Loucy (cell line): ENCODE results near the gene DOC2A.

Experiments used
- H2AFZ ChIP-seq: fragments of 200-600 bp; sonication (generic); 2 replicates; pipeline ENCODE4 v1.6.0; 2016; ENCODE audit warnings: antibody characterized with exemption, mild to moderate bottlenecking, low read length, moderate library complexity
- H3F3A ChIP-seq: fragments of 200-600 bp; 2 replicates; pipeline ENCODE4 v1.6.0; 2016; ENCODE audit warnings: antibody characterized with exemption, low read depth, mild to moderate bottlenecking
- H3K27me3 ChIP-seq: fragments of 200-600 bp; sonication (generic); 2 replicates; pipeline ENCODE4 v1.6.1; 2014; ENCODE audit warnings: low read length, mild to moderate bottlenecking; ENCODE audit not compliant: insufficient read depth, poor library complexity, severe bottlenecking
- H3K36me3 ChIP-seq: fragments of 200-600 bp; sonication (generic); 2 replicates; pipeline ENCODE4 v1.6.1; 2016; ENCODE audit warnings: low read length; ENCODE audit not compliant: insufficient read depth
- H3K4me1 ChIP-seq: fragments of 200-600 bp; sonication (generic); 2 replicates; pipeline ENCODE4 v1.5.1; 2014; ENCODE audit warnings: low read length, mild to moderate bottlenecking; ENCODE audit not compliant: insufficient read depth, poor library complexity, severe bottlenecking
- H3K4me2 ChIP-seq: fragments of 200-600 bp; sonication (generic); 2 replicates; pipeline ENCODE4 v1.6.0; 2014; ENCODE audit warnings: antibody characterized with exemption, low read length, low read depth, mild to moderate bottlenecking; ENCODE audit not compliant: poor library complexity, severe bottlenecking
- H3K4me3 ChIP-seq: fragments of 200-600 bp; sonication (generic); 2 replicates; pipeline ENCODE4 v1.5.1; 2014; ENCODE audit warnings: low read length, mild to moderate bottlenecking, mixed read lengths; ENCODE audit not compliant: poor library complexity, severe bottlenecking
- H3K79me2 ChIP-seq: fragments of 200-600 bp; sonication (generic); 2 replicates; pipeline ENCODE4 v1.6.1; 2014; ENCODE audit warnings: low read length; ENCODE audit not compliant: insufficient read depth
- H3K9ac ChIP-seq: fragments of 200-600 bp; sonication (generic); 2 replicates; pipeline ENCODE4 v1.6.0; 2014; ENCODE audit warnings: mild to moderate bottlenecking, low read depth, low read length, moderate library complexity; ENCODE audit not compliant: poor library complexity, severe bottlenecking
- H3K9me2 ChIP-seq: fragments of 200-600 bp; sonication (generic); replicated peaks from 2 replicates; pipeline ENCODE4 v1.6.1; 2016; ENCODE audit warnings: low read depth, low read length, mixed read lengths
- H3K9me3 ChIP-seq: fragments of 200-600 bp; sonication (generic); 2 replicates; pipeline ENCODE4 v1.6.1; 2014; ENCODE audit warnings: mild to moderate bottlenecking, antibody characterized with exemption, low read length, low read depth; ENCODE audit not compliant: insufficient read depth
- H4K20me1 ChIP-seq: fragments of 200-600 bp; sonication (generic); 2 replicates; pipeline ENCODE4 v1.6.0; 2014; ENCODE audit warnings: antibody characterized with exemption, low read length, mild to moderate bottlenecking; ENCODE audit not compliant: insufficient read depth, poor library complexity, severe bottlenecking
- EZH2phosphoT487 ChIP-seq: fragments of 200-600 bp; IDR thresholded peaks from 2 replicates; pipeline ENCODE4 v1.6.1; 2018; ENCODE audit warnings: antibody characterized with exemption, mild to moderate bottlenecking, moderate library complexity, borderline replicate concordance
- TF ChIP-seq, protein P1 (sequence below): fragments of 200-600 bp; sonication (generic); conservative IDR thresholded peaks from 2 replicates; pipeline ENCODE4 v1.5.1; 2014; ENCODE audit warnings: mild to moderate bottlenecking, antibody characterized with exemption, low read length

The DOC2A gene

GRCh38 chr16:30006095-30006473, 4.7 kb downstream of the DOC2A start:
- Histone ChIP-seq H3K4me1 (no peaks in the 10 kb centered on the region), H3K4me2 (no peak overlapping the region)

DNA sequence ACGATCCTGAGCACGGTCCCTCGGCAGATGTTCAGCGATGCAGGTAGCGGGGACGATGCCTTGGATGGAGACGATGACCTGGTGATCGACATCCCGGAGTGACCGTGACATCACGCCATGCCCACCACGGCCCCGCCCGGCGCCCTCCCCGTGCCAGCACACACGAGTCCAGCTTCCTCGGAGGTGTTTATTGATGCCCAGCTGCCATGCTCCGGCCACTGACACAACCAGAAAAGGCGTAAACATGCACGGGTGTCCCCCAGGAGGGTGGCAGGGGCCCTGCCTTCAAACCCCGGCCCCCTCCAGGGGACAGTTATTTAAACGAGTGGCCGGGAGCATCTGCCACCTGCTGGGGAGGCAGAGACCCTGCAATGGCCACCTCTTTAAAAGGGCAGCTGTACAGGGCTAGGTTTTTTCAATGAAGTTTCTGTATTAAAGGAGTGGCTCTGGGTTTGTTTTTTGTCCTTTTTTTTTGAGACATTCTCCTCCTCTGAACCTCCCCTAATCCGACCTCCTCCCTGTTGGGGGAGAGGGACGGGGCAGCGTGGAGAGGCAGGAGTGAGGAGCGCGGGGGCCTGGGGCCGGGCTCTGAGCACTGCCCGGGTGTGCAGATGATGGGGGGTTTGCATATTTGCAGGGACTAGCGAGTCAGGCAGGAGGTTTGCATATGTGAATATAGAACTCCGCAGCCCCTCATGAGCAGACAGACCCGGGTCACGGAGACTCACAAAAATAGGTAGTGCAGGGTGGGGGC, 5.3 kb downstream of the DOC2A start:
- Histone ChIP-seq H3K79me2 (no peaks in the 10 kb centered on the region), H4K20me1 (peaks cover 2% of the 10 kb centered on the region), H2AFZ (no peak overlapping the region), H3K4me2 (no peak overlapping the region), H3F3A (no peaks in the 10 kb centered on the region), H3K9me3 (no peaks in the 10 kb centered on the region), H3K4me3 (no peak overlapping the region), H3K27me3 (no peaks in the 10 kb centered on the region), H3K4me1 (no peaks in the 10 kb centered on the region), H3K9ac (no peak overlapping the region), H3K36me3 (no peaks in the 10 kb centered on the region), H3K9me2 (no peaks in the 10 kb centered on the region)
- TF ChIP-seq EZH2phosphoT487: no peak
- TF ChIP-seq, protein P1, sequence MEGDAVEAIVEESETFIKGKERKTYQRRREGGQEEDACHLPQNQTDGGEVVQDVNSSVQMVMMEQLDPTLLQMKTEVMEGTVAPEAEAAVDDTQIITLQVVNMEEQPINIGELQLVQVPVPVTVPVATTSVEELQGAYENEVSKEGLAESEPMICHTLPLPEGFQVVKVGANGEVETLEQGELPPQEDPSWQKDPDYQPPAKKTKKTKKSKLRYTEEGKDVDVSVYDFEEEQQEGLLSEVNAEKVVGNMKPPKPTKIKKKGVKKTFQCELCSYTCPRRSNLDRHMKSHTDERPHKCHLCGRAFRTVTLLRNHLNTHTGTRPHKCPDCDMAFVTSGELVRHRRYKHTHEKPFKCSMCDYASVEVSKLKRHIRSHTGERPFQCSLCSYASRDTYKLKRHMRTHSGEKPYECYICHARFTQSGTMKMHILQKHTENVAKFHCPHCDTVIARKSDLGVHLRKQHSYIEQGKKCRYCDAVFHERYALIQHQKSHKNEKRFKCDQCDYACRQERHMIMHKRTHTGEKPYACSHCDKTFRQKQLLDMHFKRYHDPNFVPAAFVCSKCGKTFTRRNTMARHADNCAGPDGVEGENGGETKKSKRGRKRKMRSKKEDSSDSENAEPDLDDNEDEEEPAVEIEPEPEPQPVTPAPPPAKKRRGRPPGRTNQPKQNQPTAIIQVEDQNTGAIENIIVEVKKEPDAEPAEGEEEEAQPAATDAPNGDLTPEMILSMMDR: peak; percentile 86

More at GRCh38 chr16:30006095-30006473, 4.7 kb downstream of the DOC2A start:
- Histone ChIP-seq H3K9ac (no peak overlapping the region), H3K27me3 (no peaks in the 10 kb centered on the region), H4K20me1 (peaks cover 2% of the 10 kb centered on the region), H3K4me3 (no peak overlapping the region), H3K36me3 (no peaks in the 10 kb centered on the region), H3K9me3 (no peaks in the 10 kb centered on the region), H3K79me2 (no peaks in the 10 kb centered on the region), H3F3A (no peaks in the 10 kb centered on the region), H3K9me2 (no peaks in the 10 kb centered on the region), H2AFZ (no peak overlapping the region)
- no peak for TF ChIP-seq EZH2phosphoT487

- H2AFZ ChIP-seq: no peak overlapping the region
- no peak overlapping the region for H3K4me3 ChIP-seq
- H3K79me2 ChIP-seq: no peaks in the 10 kb centered on the region
- no peaks in the 10 kb centered on the region for H3K9me2 ChIP-seq
- no peak overlapping the region for H3K4me2 ChIP-seq
- no peaks in the 10 kb centered on the region for H3F3A ChIP-seq
- H3K9ac ChIP-seq: no peak overlapping the region
- H3K36me3 ChIP-seq: no peaks in the 10 kb centered on the region
- peaks cover 2% of the 10 kb centered on the region for H4K20me1 ChIP-seq
- no peak for TF ChIP-seq EZH2phosphoT487
- TF ChIP-seq, protein P1: no peak
- no peaks in the 10 kb centered on the region for H3K4me1 ChIP-seq
- no peaks in the 10 kb centered on the region for H3K9me3 ChIP-seq
- H3K27me3 ChIP-seq: no peaks in the 10 kb centered on the region
These were observed 6.0 kb downstream of the DOC2A start for GRCh38 chr16:30004811-30005242.

- Histone ChIP-seq H3F3A (no peaks in the 10 kb centered on the region), H3K9me2 (no peaks in the 10 kb centered on the region), H3K4me2 (no peak overlapping the region), H3K79me2 (no peaks in the 10 kb centered on the region), H3K36me3 (no peaks in the 10 kb centered on the region), H4K20me1 (peaks cover 2% of the 10 kb centered on the region), H3K4me1 (no peaks in the 10 kb centered on the region), H3K4me3 (no peak overlapping the region), H3K9ac (no peak overlapping the region), H2AFZ (no peak overlapping the region), H3K27me3 (no peaks in the 10 kb centered on the region), H3K9me3 (no peaks in the 10 kb centered on the region)
- TF ChIP-seq EZH2phosphoT487: no peak
- TF ChIP-seq, protein P1: no peak
These were observed 6.4 kb downstream of the DOC2A start for GRCh38 chr16:30004424-30004776.
